Measurements from ENCODE around the gene SLC2A13.

- TF ChIP-seq CTCF (IDR thresholded peaks at IDR 0.05) (no peak), POLR2A (IDR thresholded peaks at IDR 0.05) (no peak)
These were observed 290.1 kb downstream of the SLC2A13 start for GRCh38 chr12:39815746-39816145.
